Activated naive CD8-positive, alpha-beta T cell (primary cell): Measurements from ENCODE around the gene POLD3.
"Not testable (repeated sequence)": the region's sequence is repeated elsewhere in the genome, so short reads cannot be mapped to it uniquely, and the experiment has no call there.

ENCODE experiments used
- H3K27ac Mint-ChIP-seq: one replicate; pipeline ENCODE4 v1.8.0; 2021; ENCODE audit warnings: mixed read lengths
- H3K27me3 Mint-ChIP-seq: one replicate; pipeline ENCODE4 v1.8.0; 2021; ENCODE audit warnings: mixed read lengths
- H3K36me3 Mint-ChIP-seq: one replicate; pipeline ENCODE4 v1.8.0; 2021; ENCODE audit warnings: mixed read lengths
- H3K4me1 Mint-ChIP-seq: one replicate; pipeline ENCODE4 v1.8.0; 2021; ENCODE audit warnings: low read depth, mixed read lengths
- H3K4me3 Mint-ChIP-seq: one replicate; pipeline ENCODE4 v1.8.0; 2021; ENCODE audit warnings: mild to moderate bottlenecking, mixed read lengths
- H3K9me3 Mint-ChIP-seq: one replicate; pipeline ENCODE4 v1.8.0; 2021; ENCODE audit warnings: low read depth, mixed read lengths

The POLD3 gene

DNA sequence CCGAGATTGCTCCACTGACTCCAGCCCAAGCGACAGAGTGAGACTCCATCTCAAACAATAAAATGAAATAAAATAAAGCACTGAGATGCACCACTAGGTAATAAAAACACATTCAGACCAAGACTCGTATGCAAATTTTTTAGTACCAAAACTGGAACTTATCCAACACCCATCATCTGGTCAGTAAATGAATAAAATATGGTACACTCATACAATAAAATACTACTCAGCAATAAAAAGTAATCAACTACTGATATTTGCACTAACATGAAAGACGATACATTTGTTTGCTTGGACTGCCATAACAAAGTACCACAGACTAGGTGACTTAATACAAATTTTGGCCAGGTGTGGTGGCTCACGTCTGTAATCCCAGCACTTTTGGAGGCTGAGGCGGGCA, 17.8 kb upstream of the POLD3 start:
- H3K36me3 Mint-ChIP-seq, result no peaks in the 10 kb centered on the region

DNA sequence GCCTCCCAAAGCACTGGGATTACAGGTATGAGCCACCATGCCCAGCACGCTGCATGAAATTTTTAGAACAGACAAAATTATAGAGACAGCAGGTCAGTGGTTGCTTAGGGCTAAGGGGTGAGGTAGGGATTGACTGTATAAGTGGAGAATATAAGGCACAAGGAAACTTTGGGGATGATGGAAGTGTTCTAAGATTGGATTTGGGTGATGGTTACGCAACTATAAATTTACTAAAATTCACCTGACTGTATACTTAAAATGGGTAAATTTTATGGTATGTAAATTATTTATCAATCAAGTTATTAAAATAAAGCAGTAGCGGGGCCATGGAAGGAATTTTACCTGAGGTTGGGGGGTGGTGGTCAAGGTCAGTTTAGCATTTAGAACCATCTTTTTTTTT, 16.4 kb upstream of the POLD3 start:
- Mint-ChIP-seq H3K36me3 (no peaks in the 10 kb centered on the region), H3K9me3 (no peaks in the 10 kb centered on the region), H3K27me3 (peaks cover 5% of the 10 kb centered on the region), H3K4me1 (no peaks in the 10 kb centered on the region), H3K4me3 (no peak overlapping the region), H3K27ac (no peak overlapping the region)

More for the DNA sequence above, 17.8 kb upstream of the POLD3 start:
- Mint-ChIP-seq H3K27me3 (peaks cover 5% of the 10 kb centered on the region), H3K4me1 (no peaks in the 10 kb centered on the region), H3K27ac (no peak overlapping the region), H3K9me3 (no peaks in the 10 kb centered on the region), H3K4me3 (no peak overlapping the region)

DNA sequence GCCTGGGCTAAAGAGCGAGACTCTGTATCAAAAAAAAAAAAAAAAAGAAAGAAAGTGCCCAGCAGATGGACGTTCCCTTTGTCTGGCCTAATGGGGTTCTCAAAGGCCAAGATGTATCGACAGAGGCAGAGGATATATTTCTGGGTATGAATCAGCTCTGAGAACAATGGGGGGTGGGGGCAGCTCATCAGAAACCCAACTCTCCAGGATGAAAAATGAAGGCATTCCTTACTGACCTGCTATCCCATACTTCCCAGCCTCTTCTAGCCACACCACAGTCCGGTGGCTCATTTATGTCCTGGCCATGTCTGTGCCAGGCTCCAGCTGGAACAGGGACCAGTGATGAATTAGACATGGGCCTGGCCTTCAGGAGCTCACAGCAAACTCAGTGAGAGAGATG, 15.2 kb upstream of the POLD3 start:
- no peaks in the 10 kb centered on the region for H3K4me1 Mint-ChIP-seq
- no peak overlapping the region for H3K27ac Mint-ChIP-seq
- H3K27me3 Mint-ChIP-seq, result peaks cover 4% of the 10 kb centered on the region
- no peak overlapping the region for H3K4me3 Mint-ChIP-seq
- H3K36me3 Mint-ChIP-seq, result no peaks in the 10 kb centered on the region
- no peaks in the 10 kb centered on the region for H3K9me3 Mint-ChIP-seq

DNA sequence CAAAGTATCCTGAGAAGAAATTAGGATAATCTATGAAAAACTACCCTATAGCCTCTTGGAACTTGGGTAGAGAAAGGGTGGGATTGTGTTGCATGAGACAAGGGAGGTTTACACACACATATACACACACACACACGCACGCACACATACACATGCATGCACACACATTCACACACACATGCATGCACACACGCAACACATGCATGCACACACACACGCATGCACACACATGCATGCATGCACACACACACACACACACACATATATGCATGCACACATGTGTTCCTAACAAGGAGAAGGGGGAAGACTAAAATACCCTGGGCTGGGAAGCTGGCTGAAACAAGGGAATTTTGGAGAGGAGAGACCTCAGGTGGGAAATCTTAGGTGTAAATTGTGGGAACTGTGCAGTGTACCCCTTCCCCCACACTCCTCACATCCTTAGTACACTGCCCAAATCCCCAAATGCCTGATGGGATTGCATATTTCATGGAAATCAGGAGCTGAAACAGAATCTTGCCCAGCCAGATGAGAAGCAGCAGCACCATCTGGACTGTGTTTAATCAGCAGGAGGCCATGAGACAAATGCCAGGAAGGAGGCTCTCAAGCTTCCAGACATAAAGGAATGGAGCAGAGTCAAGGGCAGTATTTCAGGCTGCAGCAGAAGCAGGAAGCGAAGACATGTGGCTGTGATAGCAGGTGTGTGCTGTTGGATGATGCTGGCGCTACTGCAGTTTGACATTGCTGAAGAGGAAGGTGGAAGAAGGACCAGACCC, 14.6 kb upstream of the POLD3 start:
- H3K4me3 Mint-ChIP-seq, result no peak overlapping the region
- no peaks in the 10 kb centered on the region for H3K9me3 Mint-ChIP-seq
- no peaks in the 10 kb centered on the region for H3K27me3 Mint-ChIP-seq
- H3K36me3 Mint-ChIP-seq, result no peaks in the 10 kb centered on the region
- no peak overlapping the region for H3K27ac Mint-ChIP-seq
- no peaks in the 10 kb centered on the region for H3K4me1 Mint-ChIP-seq

DNA sequence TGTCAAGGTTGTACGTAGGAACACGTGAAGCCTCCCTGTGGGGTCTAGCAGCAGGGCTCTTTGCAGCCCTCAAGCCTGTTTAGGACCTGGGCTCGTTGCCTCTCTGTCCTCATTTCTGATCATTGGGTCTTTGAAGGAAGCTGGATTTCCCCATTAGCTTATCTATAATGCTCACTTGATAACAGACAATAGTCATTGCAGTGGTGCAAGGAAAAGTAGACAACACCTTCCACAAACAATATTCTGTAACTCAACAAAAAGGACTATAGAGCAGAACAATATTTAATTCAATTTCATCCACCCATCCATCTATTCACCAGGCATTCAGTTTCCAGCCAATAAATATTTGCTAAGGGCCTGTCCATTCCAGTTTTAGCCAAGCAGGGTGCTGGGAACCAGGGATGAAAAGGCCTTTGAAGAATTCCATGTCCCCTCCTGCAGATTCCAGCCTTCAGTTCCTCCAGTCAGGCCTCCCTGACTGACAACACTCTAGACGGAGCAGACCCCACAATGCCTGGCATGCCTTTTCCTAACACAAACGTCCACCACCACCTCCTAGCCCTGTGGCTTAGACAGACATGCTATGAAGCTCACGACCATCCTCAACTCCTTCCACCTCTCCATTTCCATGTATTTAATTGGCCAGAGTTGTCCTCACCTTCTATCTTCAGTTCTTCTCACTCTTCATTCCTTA, 12.7 kb upstream of the POLD3 start:
- H3K4me1 Mint-ChIP-seq, result no peaks in the 10 kb centered on the region
- no peaks in the 10 kb centered on the region for H3K9me3 Mint-ChIP-seq
- H3K27me3 Mint-ChIP-seq, result no peaks in the 10 kb centered on the region
- H3K4me3 Mint-ChIP-seq, result no peak overlapping the region
- H3K27ac Mint-ChIP-seq, result no peak overlapping the region
- H3K36me3 Mint-ChIP-seq, result no peaks in the 10 kb centered on the region

DNA sequence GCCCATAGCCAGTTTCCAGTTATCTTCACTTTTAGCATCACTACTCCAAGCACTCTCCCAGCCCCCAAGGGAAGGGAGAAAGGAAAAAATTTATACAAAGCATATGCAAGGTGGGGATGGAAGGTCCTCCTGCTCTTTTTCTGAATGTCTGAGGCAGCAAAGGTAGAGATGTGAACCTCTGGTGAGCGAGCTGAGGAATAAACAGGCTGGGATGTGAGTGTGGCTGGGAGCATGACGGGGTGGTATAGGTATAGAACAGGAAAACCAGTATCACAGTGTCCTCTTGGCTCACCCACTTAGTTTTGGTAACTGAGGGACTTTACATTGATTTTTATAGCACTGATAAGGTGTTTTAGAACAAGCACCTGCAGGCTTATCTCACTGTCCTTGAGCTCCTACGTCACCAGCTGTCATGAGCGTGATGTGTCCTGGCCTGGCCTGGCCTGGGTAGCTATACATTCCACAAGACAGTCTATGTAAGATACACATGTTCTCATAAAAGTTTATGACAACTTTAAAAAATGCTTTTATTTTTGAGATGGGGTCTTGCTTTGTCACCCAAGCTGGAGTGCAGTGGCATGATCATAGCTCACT, 10.3 kb upstream of the POLD3 start:
- Mint-ChIP-seq H3K27ac (no peak overlapping the region), H3K4me1 (no peaks in the 10 kb centered on the region), H3K27me3 (no peaks in the 10 kb centered on the region), H3K9me3 (no peaks in the 10 kb centered on the region), H3K4me3 (no peak overlapping the region), H3K36me3 (no peaks in the 10 kb centered on the region)

DNA sequence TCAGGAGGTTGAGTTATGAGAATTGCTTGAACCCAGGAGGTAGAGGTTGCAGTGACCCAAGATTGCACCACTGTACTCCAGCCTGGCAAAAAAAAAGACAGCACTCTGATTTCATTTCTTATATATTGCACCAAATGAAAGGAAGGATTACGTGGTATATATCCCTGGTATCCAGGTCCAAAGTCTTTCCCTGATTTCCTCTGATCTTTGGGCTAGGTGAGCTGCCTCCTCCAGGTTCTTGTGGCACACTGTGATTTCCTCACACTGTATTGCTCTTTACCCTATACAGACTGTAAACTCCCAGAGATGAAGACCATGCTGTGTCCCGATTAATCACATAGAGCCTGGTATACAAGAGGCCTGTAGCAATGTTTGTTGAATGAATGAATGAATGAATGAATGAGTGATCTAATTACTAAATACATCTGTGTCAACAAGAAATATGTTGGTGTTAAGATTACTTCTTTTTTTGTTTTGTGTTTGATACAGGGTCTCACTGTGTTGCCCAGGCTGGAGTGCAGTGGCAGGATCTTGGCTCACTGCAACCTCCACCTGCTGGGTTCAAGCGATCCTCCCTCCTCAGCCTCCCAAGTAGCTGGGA, 9.3 kb upstream of the POLD3 start:
- Mint-ChIP-seq H3K27me3 (peaks cover 2% of the 10 kb centered on the region), H3K4me3 (no peak overlapping the region), H3K4me1 (no peaks in the 10 kb centered on the region), H3K27ac (no peak overlapping the region), H3K36me3 (no peaks in the 10 kb centered on the region), H3K9me3 (no peaks in the 10 kb centered on the region)

DNA sequence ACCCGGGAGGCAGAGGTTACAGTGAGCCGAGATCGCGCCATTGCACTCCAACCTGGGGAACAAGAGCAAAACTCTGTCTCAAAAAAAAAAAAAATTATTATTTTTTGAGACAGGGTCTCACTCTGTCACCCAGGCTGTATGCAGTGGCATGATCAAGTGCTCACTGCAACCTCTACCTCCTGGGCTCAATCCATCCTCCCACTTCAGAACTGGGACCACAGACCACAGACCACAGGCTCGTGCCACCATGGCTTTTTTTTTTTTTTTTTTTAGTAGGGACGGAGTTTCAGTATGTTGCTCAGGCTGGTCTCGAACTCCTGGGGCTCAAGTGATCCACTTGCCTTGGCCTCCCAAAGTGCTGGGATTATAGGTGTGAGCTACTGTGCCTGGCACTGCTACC, 1.9 kb upstream of the POLD3 start:
- H3K27me3 Mint-ChIP-seq, H3K4me3 Mint-ChIP-seq, H3K9me3 Mint-ChIP-seq, H3K36me3 Mint-ChIP-seq, H3K27ac Mint-ChIP-seq: not testable (repeated sequence)
- H3K4me1 Mint-ChIP-seq, result peaks cover 24% of the 10 kb centered on the region

DNA sequence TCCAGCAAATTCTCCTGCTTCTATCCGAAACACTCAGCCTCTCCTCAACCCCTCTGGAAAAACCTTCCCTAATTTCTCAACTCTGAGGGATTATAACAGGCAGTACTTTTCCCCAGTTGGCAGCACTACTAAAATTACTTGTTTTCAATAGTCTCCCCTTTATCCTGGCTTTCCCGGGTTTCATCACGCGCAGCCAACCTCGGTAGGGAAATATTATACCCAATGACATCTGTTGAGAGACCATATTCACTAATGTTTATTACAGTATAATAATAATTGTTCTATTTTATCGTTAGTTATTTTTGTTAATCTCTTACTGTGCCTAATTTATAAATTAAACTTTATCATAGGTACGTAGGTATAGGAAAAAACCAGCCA, 330 bp upstream of the POLD3 start:
- Mint-ChIP-seq H3K4me1 (peaks cover 27% of the 10 kb centered on the region), H3K27me3 (peaks cover 2% of the 10 kb centered on the region), H3K4me3 (peak overlapping the region; percentile 99), H3K36me3 (peaks cover 12% of the 10 kb centered on the region), H3K27ac (peak overlapping the region; percentile 97), H3K9me3 (no peaks in the 10 kb centered on the region)

DNA sequence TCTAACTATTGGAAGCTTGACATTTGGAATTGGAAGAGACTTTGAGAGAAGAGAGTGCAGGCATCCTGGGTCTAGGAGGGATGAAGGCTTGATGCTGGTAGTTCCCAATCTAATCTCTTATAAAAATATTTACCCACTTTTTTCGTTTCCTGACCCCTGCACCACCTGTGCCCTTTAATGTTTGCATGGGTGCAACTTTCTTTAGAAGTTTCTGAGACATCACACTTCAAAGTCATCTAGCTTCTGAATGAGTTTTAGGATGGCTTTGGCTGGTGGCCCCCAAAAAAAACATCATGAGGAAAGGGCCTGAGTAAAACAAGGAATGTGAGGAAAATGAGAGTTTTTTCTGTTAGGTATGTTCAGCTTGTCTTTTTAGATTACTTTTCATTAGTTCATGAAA, 1.1 kb downstream of the POLD3 start:
- peak overlapping the region; percentile 99 for H3K4me3 Mint-ChIP-seq
- H3K27ac Mint-ChIP-seq, result peak overlapping the region; percentile 97
- H3K27me3 Mint-ChIP-seq, result no peaks in the 10 kb centered on the region

DNA sequence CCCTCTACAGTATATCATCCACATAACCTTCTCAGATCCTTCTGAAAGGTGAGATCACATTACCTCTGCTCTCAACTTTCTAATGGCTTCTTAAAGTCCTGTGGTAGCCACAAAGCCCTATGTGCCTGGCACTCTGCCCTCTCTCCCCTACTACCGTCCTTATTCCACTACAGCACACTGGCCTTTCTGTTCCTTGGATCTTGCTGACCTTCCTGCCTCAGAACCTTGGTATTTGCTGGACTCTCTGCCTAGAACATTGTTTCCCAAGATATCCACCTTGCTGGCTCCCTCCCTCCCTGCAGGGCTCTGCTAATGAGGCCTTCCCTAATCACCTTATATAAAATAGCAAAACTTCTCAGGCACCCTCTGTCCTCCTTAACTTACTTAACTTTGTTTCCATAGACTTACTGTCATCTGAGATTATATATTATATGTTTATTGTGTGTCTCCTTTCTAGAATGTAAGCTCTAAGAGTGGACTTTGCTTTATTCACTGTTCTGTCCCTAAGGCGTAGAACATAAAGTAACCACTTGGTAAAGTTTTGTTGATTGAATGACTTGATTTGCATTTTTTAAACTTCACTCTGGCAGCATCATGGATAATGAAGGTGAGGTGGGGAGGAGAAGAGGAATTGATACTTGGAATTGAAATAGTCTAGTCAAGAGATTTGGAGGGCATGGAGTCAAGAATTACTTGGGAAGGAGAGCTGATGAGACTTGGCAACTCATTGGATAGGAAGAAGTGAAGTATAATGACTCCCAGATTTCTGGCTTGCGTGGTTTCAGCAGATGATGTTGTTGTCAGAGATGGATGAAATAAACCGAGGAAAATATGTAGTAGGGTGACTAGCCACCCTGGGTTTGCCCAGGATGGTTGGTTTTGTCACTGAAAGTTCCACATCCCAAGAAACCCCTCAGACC, 10.5 kb downstream of the POLD3 start:
- no peak overlapping the region for H3K4me3 Mint-ChIP-seq
- no peaks in the 10 kb centered on the region for H3K27me3 Mint-ChIP-seq
- peaks cover 3% of the 10 kb centered on the region for H3K4me1 Mint-ChIP-seq
- H3K36me3 Mint-ChIP-seq, result peaks cover 10% of the 10 kb centered on the region
- no peaks in the 10 kb centered on the region for H3K9me3 Mint-ChIP-seq
- H3K27ac Mint-ChIP-seq, result no peak overlapping the region

More for the DNA sequence above, 1.1 kb downstream of the POLD3 start:
- Mint-ChIP-seq H3K9me3 (no peaks in the 10 kb centered on the region), H3K4me1 (peaks cover 27% of the 10 kb centered on the region), H3K36me3 (peaks cover 15% of the 10 kb centered on the region)

DNA sequence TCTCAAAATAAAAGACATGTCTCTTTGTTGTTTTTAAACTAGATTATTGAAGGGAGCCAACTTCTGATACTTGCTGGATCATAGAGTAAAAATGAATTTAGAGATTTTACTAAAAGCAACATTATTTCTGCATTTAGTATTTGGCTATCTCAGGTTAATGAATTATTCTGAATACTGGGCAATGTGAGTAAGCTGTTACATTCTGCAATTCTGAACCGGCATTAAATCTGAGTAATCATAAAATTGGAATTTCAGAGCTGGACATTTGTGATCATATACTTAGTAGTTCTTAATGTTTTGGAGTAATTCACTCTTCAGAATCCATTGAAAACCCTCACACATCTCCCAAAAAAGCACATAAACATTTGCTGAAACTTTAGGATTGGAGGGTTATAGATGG, 11.5 kb downstream of the POLD3 start:
- peaks cover 3% of the 10 kb centered on the region for H3K4me1 Mint-ChIP-seq

DNA sequence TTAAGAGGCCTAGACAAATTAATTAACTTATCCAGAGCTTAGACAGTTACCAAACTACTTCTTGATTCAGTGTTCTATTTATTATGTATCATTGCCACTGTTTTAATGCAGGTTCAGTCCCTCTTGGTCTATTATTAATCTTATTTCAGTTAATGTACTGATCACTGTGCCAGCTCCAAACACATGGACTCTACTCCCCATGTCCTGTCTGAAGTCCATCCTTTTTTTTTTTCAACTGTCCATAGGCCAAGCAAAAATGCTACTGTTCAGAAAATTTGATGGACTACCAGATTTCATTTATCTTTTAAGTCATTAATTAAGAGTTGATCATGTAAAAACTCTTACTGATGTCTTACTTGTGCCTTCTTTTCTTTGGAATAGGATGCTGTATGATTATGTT, 11.9 kb downstream of the POLD3 start:
- Mint-ChIP-seq H3K4me3 (no peak overlapping the region), H3K36me3 (peaks cover 7% of the 10 kb centered on the region), H3K9me3 (no peaks in the 10 kb centered on the region), H3K27ac (no peak overlapping the region), H3K4me1 (peaks cover 3% of the 10 kb centered on the region), H3K27me3 (no peaks in the 10 kb centered on the region)

More for the DNA sequence above, 11.5 kb downstream of the POLD3 start:
- Mint-ChIP-seq H3K27ac (no peak overlapping the region), H3K4me3 (no peak overlapping the region), H3K36me3 (peaks cover 7% of the 10 kb centered on the region), H3K9me3 (no peaks in the 10 kb centered on the region), H3K27me3 (no peaks in the 10 kb centered on the region)

DNA sequence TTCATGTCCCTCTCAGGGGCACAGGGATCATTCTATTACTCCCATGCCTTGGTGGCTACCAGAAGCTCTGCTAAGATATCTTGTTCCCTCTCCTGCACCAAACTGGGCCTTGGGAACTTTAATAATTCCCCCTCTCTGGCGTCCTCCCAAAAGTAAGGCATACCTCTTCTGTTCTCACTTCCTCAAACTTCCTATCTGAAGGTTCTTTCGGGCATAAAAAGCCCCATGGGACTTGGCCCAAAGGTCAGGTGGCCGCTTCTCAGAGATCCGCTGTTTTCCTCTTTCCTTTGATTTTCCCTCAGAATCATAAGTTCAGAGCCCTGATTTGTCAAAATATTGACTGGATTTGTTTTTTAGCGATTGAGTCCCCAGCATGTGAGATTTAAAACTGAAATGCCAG, 13.0 kb downstream of the POLD3 start:
- Mint-ChIP-seq H3K4me3 (no peak overlapping the region), H3K9me3 (no peaks in the 10 kb centered on the region), H3K4me1 (peaks cover 5% of the 10 kb centered on the region), H3K27ac (no peak overlapping the region), H3K36me3 (peaks cover 8% of the 10 kb centered on the region), H3K27me3 (no peaks in the 10 kb centered on the region)
